ENCODE results near the gene ZNF532.

ZNF532 gene

GRCh38 chr18:58991167-58991798 is 126.6 kb downstream of the ZNF532 start:
- Histone ChIP-seq H3F3A (ENCODE audit: low read depth) (no peaks in the 10 kb centered on the region), H3K9ac (ENCODE audit: low read depth, low read length, poor library complexity, severe bottlenecking) (no peak overlapping the region), H3K36me3 (ENCODE audit: insufficient read depth, low read length) (no peaks in the 10 kb centered on the region), H2AFZ (ENCODE audit: low read length) (no peak overlapping the region), H3K27me3 (ENCODE audit: insufficient read depth, low read length, poor library complexity, severe bottlenecking) (no peaks in the 10 kb centered on the region), H3K9me3 (ENCODE audit: insufficient read depth, low read depth, low read length) (no peaks in the 10 kb centered on the region), H3K4me3 (ENCODE audit: low read length, poor library complexity, severe bottlenecking) (no peak overlapping the region), H3K4me1 (ENCODE audit: insufficient read depth, low read length, poor library complexity, severe bottlenecking) (no peaks in the 10 kb centered on the region), H3K4me2 (ENCODE audit: low read depth, low read length, poor library complexity, severe bottlenecking) (no peak overlapping the region), H4K20me1 (ENCODE audit: insufficient read depth, low read length, poor library complexity, severe bottlenecking) (no peaks in the 10 kb centered on the region), H3K9me2 (replicated peaks; ENCODE audit: low read depth, low read length) (no peaks in the 10 kb centered on the region), H3K79me2 (ENCODE audit: insufficient read depth, low read length) (no peaks in the 10 kb centered on the region)
- no peak for TF ChIP-seq EZH2phosphoT487 (IDR thresholded peaks at IDR 0.05; ENCODE audit: borderline replicate concordance)
- TF ChIP-seq CTCF (conservative IDR thresholded peaks at IDR 0.05; ENCODE audit: low read length): no peak

- Histone ChIP-seq H3K27me3 (ENCODE audit: insufficient read depth, low read length, poor library complexity, severe bottlenecking) (no peaks in the 10 kb centered on the region), H3K36me3 (ENCODE audit: insufficient read depth, low read length) (no peaks in the 10 kb centered on the region), H3K9me2 (replicated peaks; ENCODE audit: low read depth, low read length) (no peaks in the 10 kb centered on the region), H3K4me2 (ENCODE audit: low read depth, low read length, poor library complexity, severe bottlenecking) (no peak overlapping the region), H4K20me1 (ENCODE audit: insufficient read depth, low read length, poor library complexity, severe bottlenecking) (no peaks in the 10 kb centered on the region), H3K9ac (ENCODE audit: low read depth, low read length, poor library complexity, severe bottlenecking) (no peak overlapping the region), H3K9me3 (ENCODE audit: insufficient read depth, low read depth, low read length) (no peaks in the 10 kb centered on the region), H2AFZ (ENCODE audit: low read length) (no peak overlapping the region), H3K79me2 (ENCODE audit: insufficient read depth, low read length) (no peaks in the 10 kb centered on the region), H3K4me1 (ENCODE audit: insufficient read depth, low read length, poor library complexity, severe bottlenecking) (no peaks in the 10 kb centered on the region), H3F3A (ENCODE audit: low read depth) (no peaks in the 10 kb centered on the region), H3K4me3 (ENCODE audit: low read length, poor library complexity, severe bottlenecking) (no peak overlapping the region)
- TF ChIP-seq CTCF (conservative IDR thresholded peaks at IDR 0.05; ENCODE audit: low read length) (no peak), EZH2phosphoT487 (IDR thresholded peaks at IDR 0.05; ENCODE audit: borderline replicate concordance) (no peak)
Observed at GRCh38 chr18:58992301-58993231, 127.9 kb downstream of the ZNF532 start.

- H3K9me2 ChIP-seq (replicated peaks; ENCODE audit: low read depth, low read length): no peaks in the 10 kb centered on the region
- no peak overlapping the region for H2AFZ ChIP-seq (ENCODE audit: low read length)
- TF ChIP-seq EZH2phosphoT487 (IDR thresholded peaks at IDR 0.05; ENCODE audit: borderline replicate concordance) (no peak), CTCF (conservative IDR thresholded peaks at IDR 0.05; ENCODE audit: low read length) (no peak)
- no peaks in the 10 kb centered on the region for H3K79me2 ChIP-seq (ENCODE audit: insufficient read depth, low read length)
- H3K27me3 ChIP-seq (ENCODE audit: insufficient read depth, low read length, poor library complexity, severe bottlenecking): no peaks in the 10 kb centered on the region
- no peaks in the 10 kb centered on the region for H3F3A ChIP-seq (ENCODE audit: low read depth)
- H3K4me3 ChIP-seq (ENCODE audit: low read length, poor library complexity, severe bottlenecking): no peak overlapping the region
- H3K36me3 ChIP-seq (ENCODE audit: insufficient read depth, low read length): no peaks in the 10 kb centered on the region
- H3K9ac ChIP-seq (ENCODE audit: low read depth, low read length, poor library complexity, severe bottlenecking): no peak overlapping the region
- no peaks in the 10 kb centered on the region for H3K4me1 ChIP-seq (ENCODE audit: insufficient read depth, low read length, poor library complexity, severe bottlenecking)
- no peaks in the 10 kb centered on the region for H4K20me1 ChIP-seq (ENCODE audit: insufficient read depth, low read length, poor library complexity, severe bottlenecking)
- no peaks in the 10 kb centered on the region for H3K9me3 ChIP-seq (ENCODE audit: insufficient read depth, low read depth, low read length)
- no peak overlapping the region for H3K4me2 ChIP-seq (ENCODE audit: low read depth, low read length, poor library complexity, severe bottlenecking)
Observed at GRCh38 chr18:58993260-58993659, 128.6 kb downstream of the ZNF532 start.
